GM23338 (cell line): ENCODE results near the gene PACS2. TPM values are rescaled to one million over a fixed set of nuclear protein-coding genes. Genes with fewer than 3 reads are reported as not detected.
A peak's percentile ranks its signal among the peaks of the same experiment; 100 is the strongest.

Experiments
- ATAC-seq: fragments of 200-7000 bp; cut with Tn5 transposase; 3 replicates; pipeline ENCODE4 v1.9.1; 2020
- DNase-seq: peaks from one replicate; pipeline ENCODE4 v3.0.0-alpha.2; 2015; ENCODE audit warnings: low spot score
- H2AFZ ChIP-seq: fragments of 200-600 bp; sonication (generic); 2 replicates; pipeline ENCODE4 v1.8.0; 2016; ENCODE audit warnings: antibody characterized with exemption, mild to moderate bottlenecking, moderate library complexity
- H3F3A ChIP-seq: fragments of 200-600 bp; sonication (generic); replicated peaks from 2 replicates; pipeline ENCODE4 v1.8.0; 2017; ENCODE audit warnings: antibody characterized with exemption, mixed run types, low read depth
- H3K27ac ChIP-seq: fragments of 200-600 bp; sonication (generic); 2 replicates; pipeline ENCODE4 v1.6.1; 2016; ENCODE audit warnings: low read depth
- H3K27me3 ChIP-seq: fragments of 200-600 bp; sonication (generic); 2 replicates; pipeline ENCODE4 v1.8.0; 2016; ENCODE audit warnings: mild to moderate bottlenecking, mixed run types, moderate library complexity; ENCODE audit not compliant: insufficient read depth
- H3K36me3 ChIP-seq: fragments of 200-600 bp; sonication (generic); 2 replicates; pipeline ENCODE4 v1.8.0; 2016; ENCODE audit warnings: mild to moderate bottlenecking; ENCODE audit not compliant: insufficient read depth
- H3K4me1 ChIP-seq: fragments of 200-600 bp; sonication (generic); 2 replicates; pipeline ENCODE4 v1.8.0; 2016; ENCODE audit warnings: mild to moderate bottlenecking, moderate library complexity; ENCODE audit not compliant: insufficient read depth
- H3K4me2 ChIP-seq: fragments of 200-600 bp; sonication (generic); 2 replicates; pipeline ENCODE4 v1.7.1; 2017; ENCODE audit warnings: mixed run types
- H3K4me3 ChIP-seq: fragments of 200-600 bp; sonication (generic); 2 replicates; pipeline ENCODE4 v1.6.1; 2016; ENCODE audit warnings: mixed run types
- H3K79me2 ChIP-seq: fragments of 200-600 bp; sonication (generic); replicated peaks from 2 replicates; pipeline ENCODE4 v1.8.0; 2017; ENCODE audit warnings: mild to moderate bottlenecking; ENCODE audit not compliant: insufficient read depth
- H3K9me2 ChIP-seq: fragments of 200-600 bp; sonication (generic); 2 replicates; pipeline ENCODE4 v1.8.0; 2017; ENCODE audit not compliant: insufficient read depth
- H4K20me1 ChIP-seq: fragments of 200-600 bp; sonication (generic); replicated peaks from 2 replicates; pipeline ENCODE4 v1.8.0; 2017; ENCODE audit warnings: mild to moderate bottlenecking; ENCODE audit not compliant: insufficient read depth
- H3K27ac Mint-ChIP-seq: 2 replicates; pipeline ENCODE4 v1.8.0; 2020; ENCODE audit warnings: inconsistent platforms, mild to moderate bottlenecking, moderate library complexity, mixed read lengths
- H3K27me3 Mint-ChIP-seq: 3 replicates; pipeline ENCODE4 v1.8.0; 2022; ENCODE audit warnings: low read depth, mild to moderate bottlenecking, moderate library complexity, mixed read lengths, inconsistent platforms; ENCODE audit not compliant: insufficient read depth, poor library complexity
- H3K36me3 Mint-ChIP-seq: 3 replicates; pipeline ENCODE4 v1.8.0; 2021; ENCODE audit warnings: low read depth, mild to moderate bottlenecking, inconsistent platforms, moderate library complexity, mixed read lengths
- H3K4me1 Mint-ChIP-seq: 3 replicates; pipeline ENCODE4 v1.8.0; 2020; ENCODE audit warnings: mild to moderate bottlenecking, inconsistent platforms, mixed read lengths
- H3K4me3 Mint-ChIP-seq: 3 replicates; pipeline ENCODE4 v1.8.0; 2021; ENCODE audit warnings: moderate library complexity, mild to moderate bottlenecking, inconsistent platforms, mixed read lengths
- H3K9me3 Mint-ChIP-seq: 3 replicates; pipeline ENCODE4 v1.8.0; 2020; ENCODE audit warnings: moderate library complexity, mild to moderate bottlenecking, inconsistent platforms, mixed read lengths
- CTCF ChIP-seq, 2 experiments: fragments of 200-600 bp in 1 of 2; sonication (generic) in 1 of 2; conservative IDR thresholded peaks; 2 replicates each; pipeline versions ENCODE4 v1.5.1 to v1.6.1; 2016 to 2017; ENCODE audit warnings: antibody characterized with exemption in 2 of 2, low read depth in 2 of 2, mild to moderate bottlenecking in 2 of 2, moderate library complexity in 1 of 2
- EZH2 ChIP-seq: fragments of 200-600 bp; sonication (generic); IDR thresholded peaks from one replicate; pipeline ENCODE4 v1.8.0; 2017; ENCODE audit warnings: antibody characterized with exemption, mild to moderate bottlenecking, low read depth; ENCODE audit not compliant: unreplicated experiment
- EZH2phosphoT487 ChIP-seq: fragments of 200-600 bp; sonication (generic); IDR thresholded peaks from one replicate; pipeline ENCODE4 v1.8.1; 2018; ENCODE audit warnings: antibody characterized with exemption; ENCODE audit not compliant: unreplicated experiment
- POLR2AphosphoS5 ChIP-seq: IDR thresholded peaks from 2 replicates; pipeline ENCODE4 v1.6.1; 2016; ENCODE audit warnings: antibody characterized with exemption, low read depth
- STAT1 ChIP-seq: IDR thresholded peaks from one replicate; pipeline ENCODE4 v1.6.1; 2016; ENCODE audit warnings: antibody characterized with exemption; ENCODE audit not compliant: unreplicated experiment
- polyA plus RNA-seq: library from polyadenylated mRNA; unstranded; fragments of >200 nt; fragmentation: Nextera tagmentation; extraction: Ambion mirVana; gene quantifications from 2 replicates; pipeline ENCODE4 v1.2.1, GENCODE V29; 2016
- total RNA-seq: library from RNA; depleted of rRNA; stranded (reverse); fragments of >200 nt; shearing (Covaris generic); gene quantifications from 2 replicates; pipeline ENCODE4 v1.2.3, GENCODE V29; 2014
- TF ChIP-seq, protein P1 (sequence below): fragments of 250-450 bp; sonication (Bioruptor Pico); IDR thresholded peaks from 2 replicates; pipeline ENCODE4 v1.5.0; 2020; ENCODE audit warnings: mild to moderate bottlenecking, moderate library complexity

PACS2 gene
- total and polyA plus RNA-seq, 2 experiments from 2014 or later = 22.5 to 79.0 TPM

DNA sequence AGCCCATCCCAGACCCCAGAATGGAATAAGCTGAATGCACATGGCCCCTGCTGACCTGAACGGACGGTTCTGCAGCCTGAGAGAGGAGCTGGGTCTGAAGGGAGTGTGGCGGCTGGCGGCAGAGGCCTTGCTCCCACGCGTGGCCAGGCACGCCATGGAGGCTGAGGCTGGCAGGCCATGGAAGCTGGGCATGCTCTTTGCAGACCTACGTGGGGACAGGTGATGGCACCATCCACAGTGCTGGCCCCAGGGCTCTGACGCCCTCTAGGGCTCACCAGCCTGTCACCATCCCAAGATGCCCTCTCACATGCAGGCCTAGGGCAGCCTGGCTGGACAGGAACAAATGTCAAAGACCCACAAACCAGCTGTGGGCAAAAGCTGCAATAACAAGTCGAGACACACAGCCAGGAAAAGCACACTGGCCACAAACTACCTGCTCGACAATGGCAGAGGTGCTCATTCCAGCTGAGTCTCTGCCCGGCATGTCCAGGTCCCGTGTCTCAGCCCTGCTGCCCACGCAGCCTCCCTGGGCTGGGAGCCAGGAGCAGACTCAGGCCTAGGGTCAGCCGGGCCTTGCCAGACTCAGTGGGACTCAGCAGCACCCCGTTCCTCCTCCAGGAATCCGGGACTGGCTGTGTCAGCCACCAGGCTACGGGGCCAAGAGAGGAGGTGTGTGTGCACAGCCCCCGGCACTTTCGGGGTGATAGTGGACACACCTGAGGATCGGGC, 46.6 kb upstream of the PACS2 start:
- no peaks in the 10 kb centered on the region; the same call in 2 of the 3 replicates for H3K4me1 Mint-ChIP-seq

More for the DNA sequence above, 46.6 kb upstream of the PACS2 start:
- Mint-ChIP-seq H3K27me3 (peaks cover 3% of the 10 kb centered on the region), H3K36me3 (peaks cover 4% of the 10 kb centered on the region), H3K27ac (no peak overlapping the region), H3K9me3 (no peaks in the 10 kb centered on the region), H3K4me3 (no peak overlapping the region)
- TF ChIP-seq, protein P1, sequence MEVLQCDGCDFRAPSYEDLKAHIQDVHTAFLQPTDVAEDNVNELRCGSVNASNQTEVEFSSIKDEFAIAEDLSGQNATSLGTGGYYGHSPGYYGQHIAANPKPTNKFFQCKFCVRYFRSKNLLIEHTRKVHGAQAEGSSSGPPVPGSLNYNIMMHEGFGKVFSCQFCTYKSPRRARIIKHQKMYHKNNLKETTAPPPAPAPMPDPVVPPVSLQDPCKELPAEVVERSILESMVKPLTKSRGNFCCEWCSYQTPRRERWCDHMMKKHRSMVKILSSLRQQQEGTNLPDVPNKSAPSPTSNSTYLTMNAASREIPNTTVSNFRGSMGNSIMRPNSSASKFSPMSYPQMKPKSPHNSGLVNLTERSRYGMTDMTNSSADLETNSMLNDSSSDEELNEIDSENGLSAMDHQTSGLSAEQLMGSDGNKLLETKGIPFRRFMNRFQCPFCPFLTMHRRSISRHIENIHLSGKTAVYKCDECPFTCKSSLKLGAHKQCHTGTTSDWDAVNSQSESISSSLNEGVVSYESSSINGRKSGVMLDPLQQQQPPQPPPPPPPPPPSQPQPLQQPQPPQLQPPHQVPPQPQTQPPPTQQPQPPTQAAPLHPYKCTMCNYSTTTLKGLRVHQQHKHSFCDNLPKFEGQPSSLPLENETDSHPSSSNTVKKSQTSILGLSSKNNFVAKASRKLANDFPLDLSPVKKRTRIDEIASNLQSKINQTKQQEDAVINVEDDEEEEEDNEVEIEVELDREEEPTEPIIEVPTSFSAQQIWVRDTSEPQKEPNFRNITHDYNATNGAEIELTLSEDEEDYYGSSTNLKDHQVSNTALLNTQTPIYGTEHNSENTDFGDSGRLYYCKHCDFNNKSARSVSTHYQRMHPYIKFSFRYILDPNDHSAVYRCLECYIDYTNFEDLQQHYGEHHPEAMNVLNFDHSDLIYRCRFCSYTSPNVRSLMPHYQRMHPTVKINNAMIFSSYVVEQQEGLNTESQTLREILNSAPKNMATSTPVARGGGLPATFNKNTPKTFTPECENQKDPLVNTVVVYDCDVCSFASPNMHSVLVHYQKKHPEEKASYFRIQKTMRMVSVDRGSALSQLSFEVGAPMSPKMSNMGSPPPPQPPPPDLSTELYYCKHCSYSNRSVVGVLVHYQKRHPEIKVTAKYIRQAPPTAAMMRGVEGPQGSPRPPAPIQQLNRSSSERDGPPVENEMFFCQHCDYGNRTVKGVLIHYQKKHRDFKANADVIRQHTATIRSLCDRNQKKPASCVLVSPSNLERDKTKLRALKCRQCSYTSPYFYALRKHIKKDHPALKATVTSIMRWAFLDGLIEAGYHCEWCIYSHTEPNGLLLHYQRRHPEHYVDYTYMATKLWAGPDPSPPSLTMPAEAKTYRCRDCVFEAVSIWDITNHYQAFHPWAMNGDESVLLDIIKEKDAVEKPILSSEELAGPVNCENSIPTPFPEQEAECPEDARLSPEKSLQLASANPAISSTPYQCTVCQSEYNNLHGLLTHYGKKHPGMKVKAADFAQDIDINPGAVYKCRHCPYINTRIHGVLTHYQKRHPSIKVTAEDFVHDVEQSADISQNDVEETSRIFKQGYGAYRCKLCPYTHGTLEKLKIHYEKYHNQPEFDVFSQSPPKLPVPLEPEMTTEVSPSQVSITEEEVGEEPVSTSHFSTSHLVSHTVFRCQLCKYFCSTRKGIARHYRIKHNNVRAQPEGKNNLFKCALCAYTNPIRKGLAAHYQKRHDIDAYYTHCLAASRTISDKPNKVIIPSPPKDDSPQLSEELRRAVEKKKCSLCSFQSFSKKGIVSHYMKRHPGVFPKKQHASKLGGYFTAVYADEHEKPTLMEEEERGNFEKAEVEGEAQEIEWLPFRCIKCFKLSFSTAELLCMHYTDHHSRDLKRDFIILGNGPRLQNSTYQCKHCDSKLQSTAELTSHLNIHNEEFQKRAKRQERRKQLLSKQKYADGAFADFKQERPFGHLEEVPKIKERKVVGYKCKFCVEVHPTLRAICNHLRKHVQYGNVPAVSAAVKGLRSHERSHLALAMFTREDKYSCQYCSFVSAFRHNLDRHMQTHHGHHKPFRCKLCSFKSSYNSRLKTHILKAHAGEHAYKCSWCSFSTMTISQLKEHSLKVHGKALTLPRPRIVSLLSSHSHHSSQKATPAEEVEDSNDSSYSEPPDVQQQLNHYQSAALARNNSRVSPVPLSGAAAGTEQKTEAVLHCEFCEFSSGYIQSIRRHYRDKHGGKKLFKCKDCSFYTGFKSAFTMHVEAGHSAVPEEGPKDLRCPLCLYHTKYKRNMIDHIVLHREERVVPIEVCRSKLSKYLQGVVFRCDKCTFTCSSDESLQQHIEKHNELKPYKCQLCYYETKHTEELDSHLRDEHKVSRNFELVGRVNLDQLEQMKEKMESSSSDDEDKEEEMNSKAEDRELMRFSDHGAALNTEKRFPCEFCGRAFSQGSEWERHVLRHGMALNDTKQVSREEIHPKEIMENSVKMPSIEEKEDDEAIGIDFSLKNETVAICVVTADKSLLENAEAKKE (CRISPR knock-in tag) = no peak
- TF ChIP-seq POLR2AphosphoS5 = no peak
- peak in 1 of 2 experiments; percentile 57; a peak in 2 of 4 replicates for TF ChIP-seq CTCF (conservative IDR thresholded peaks at IDR 0.05; ENCODE audit: low read depth in 2 of 2)
- TF ChIP-seq EZH2 = no peak
- TF ChIP-seq EZH2phosphoT487 = no peak
- no peak for TF ChIP-seq STAT1
- no peak for DNase-seq
- Histone ChIP-seq H3K9me2 (no peaks in the 10 kb centered on the region), H3K79me2 (no peaks in the 10 kb centered on the region; the same call in 1 of the 2 replicates), H4K20me1 (no peaks in the 10 kb centered on the region; the same call in 1 of the 2 replicates), H3K4me1 (no peaks in the 10 kb centered on the region), H2AFZ (no peak overlapping the region), H3K27me3 (no peaks in the 10 kb centered on the region), H3K4me2 (no peak overlapping the region), H3F3A (no peaks in the 10 kb centered on the region), H3K36me3 (no peaks in the 10 kb centered on the region), H3K27ac (no peak overlapping the region), H3K4me3 (no peak overlapping the region)
- peak; percentile 71 for ATAC-seq
